ENCODE measurements around the gene ADRB2. TPM values are rescaled to one million over a fixed set of nuclear protein-coding genes. Genes with fewer than 3 reads are reported as not detected.
A peak's percentile ranks its signal among the peaks of the same experiment; 100 is the strongest.

ADRB2 gene
- total RNA-seq, 4 donors from 2014 or later = 1.1 to 5.1 (median 4.2) TPM

DNA sequence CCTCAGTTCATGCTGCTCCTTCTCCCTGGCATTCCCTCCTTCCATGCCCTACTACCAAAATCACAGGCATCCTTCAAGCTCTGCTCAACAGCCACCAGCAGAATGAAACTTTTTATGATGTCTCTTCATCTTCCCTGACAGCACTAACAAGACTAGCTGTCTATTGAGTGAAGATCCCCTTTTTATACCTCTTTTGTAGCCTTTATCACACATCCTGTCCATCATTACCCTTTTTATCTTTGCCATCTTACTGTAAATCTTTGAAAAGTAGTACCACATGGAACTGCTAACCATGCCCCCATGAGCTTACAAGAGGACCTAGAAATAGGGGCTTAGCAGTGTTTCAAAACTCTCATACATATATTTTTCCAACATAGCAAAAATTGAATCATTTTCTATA lies 10.8 kb upstream of the ADRB2 start:
- Histone ChIP-seq H3K4me1 (no peaks in the 10 kb centered on the region), H3K27ac (no peak overlapping the region), H3K36me3 (no peaks in the 10 kb centered on the region), H3K9me3 (no peaks in the 10 kb centered on the region), H3K4me3 (replicated peaks in 1 of 3) (no peak overlapping the region), H3K27me3 (no peaks in the 10 kb centered on the region)
- TF ChIP-seq POLR2A (IDR thresholded peaks at IDR 0.05) = no peak
- TF ChIP-seq, protein P1, sequence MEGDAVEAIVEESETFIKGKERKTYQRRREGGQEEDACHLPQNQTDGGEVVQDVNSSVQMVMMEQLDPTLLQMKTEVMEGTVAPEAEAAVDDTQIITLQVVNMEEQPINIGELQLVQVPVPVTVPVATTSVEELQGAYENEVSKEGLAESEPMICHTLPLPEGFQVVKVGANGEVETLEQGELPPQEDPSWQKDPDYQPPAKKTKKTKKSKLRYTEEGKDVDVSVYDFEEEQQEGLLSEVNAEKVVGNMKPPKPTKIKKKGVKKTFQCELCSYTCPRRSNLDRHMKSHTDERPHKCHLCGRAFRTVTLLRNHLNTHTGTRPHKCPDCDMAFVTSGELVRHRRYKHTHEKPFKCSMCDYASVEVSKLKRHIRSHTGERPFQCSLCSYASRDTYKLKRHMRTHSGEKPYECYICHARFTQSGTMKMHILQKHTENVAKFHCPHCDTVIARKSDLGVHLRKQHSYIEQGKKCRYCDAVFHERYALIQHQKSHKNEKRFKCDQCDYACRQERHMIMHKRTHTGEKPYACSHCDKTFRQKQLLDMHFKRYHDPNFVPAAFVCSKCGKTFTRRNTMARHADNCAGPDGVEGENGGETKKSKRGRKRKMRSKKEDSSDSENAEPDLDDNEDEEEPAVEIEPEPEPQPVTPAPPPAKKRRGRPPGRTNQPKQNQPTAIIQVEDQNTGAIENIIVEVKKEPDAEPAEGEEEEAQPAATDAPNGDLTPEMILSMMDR (IDR thresholded peaks at IDR 0.05) = no peak
- DNase-seq = no peak
- intact Hi-C loops (cut with DNase I) = no loop called here

DNA sequence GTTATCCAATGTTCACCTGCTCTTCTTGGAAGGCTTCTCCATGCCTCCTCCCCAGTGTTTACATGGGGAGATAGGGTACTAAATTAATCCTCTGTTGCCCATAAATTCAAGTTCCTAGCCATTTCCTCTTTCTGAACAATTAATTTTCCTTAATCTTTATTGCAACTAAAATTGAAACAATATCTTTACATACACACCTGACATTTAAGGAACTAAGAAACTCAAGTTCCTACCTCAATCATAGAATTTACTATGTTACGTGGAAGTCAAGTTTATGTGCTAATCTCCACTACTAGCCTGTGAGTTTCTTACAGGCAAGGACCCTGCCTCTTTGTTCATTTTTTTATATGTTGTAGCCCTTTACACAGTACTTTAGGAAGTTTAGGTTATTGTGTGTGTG lies 10.1 kb upstream of the ADRB2 start:
- H3K4me1 ChIP-seq = no peaks in the 10 kb centered on the region
- H3K27ac ChIP-seq = no peak overlapping the region
- intact Hi-C loops (cut with DNase I) = no loop called here
- H3K9me3 ChIP-seq = no peaks in the 10 kb centered on the region
- no peak for DNase-seq
- no peaks in the 10 kb centered on the region for H3K36me3 ChIP-seq
- H3K4me3 ChIP-seq (replicated peaks in 1 of 3) = no peak overlapping the region
- no peaks in the 10 kb centered on the region for H3K27me3 ChIP-seq
- no peak for TF ChIP-seq POLR2A (IDR thresholded peaks at IDR 0.05)
- TF ChIP-seq, protein P1 (IDR thresholded peaks at IDR 0.05) = no peak
- 89 to 92% methylated on average over 1 of the region's 1 CpG for WGBS, 2 donors

DNA sequence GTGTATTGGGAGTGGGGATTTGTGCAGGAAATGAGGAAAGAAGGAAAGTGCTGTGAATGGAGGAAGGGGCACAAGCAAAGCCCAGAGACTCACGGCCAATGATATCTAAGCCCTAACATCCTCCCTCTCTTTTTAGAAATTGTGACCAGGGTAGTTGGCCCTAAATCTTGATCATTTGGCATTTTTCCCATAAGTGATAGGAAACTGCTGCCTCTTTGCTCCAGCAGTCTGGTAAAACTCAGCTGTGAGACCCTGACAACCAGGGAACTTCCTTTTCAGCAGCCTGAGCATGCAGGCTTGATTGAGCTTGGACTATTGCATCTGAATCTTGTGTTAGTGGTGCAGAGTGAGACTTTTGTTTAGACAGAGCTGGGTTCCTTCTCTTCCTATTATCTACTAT lies 9.6 kb upstream of the ADRB2 start:
- TF ChIP-seq, protein P1 (IDR thresholded peaks at IDR 0.05) = no peak
- intact Hi-C loops (cut with DNase I) = no loop called here
- no peak overlapping the region for H3K27ac ChIP-seq
- H3K4me1 ChIP-seq = no peaks in the 10 kb centered on the region
- 64 to 66% methylated on average over 1 of the region's 1 CpG for WGBS, 2 donors
- H3K36me3 ChIP-seq = no peaks in the 10 kb centered on the region
- no peak for DNase-seq
- no peak overlapping the region for H3K4me3 ChIP-seq (replicated peaks in 1 of 3)
- no peaks in the 10 kb centered on the region for H3K9me3 ChIP-seq
- H3K27me3 ChIP-seq = no peaks in the 10 kb centered on the region

DNA sequence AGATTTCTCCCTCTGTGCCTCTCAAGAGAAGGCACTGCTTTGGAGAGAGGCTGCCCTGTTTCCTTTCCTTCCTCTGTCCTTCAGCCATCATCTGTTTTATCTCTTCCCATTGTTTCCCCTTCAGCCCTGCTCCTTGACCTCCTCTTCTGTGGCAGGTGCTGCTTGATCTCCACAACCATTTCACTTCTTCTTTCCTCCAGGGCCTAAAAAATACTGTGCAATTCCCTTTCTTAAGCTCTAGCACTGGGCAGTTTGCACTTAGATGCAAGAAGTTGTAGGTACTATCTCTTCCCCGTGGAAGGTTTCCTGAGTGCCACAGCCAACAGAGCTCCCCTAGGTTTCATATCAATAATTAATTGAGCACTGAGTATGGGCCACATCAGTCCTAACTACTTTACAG lies 8.8 kb upstream of the ADRB2 start:
- Histone ChIP-seq H3K36me3 (no peaks in the 10 kb centered on the region), H3K4me1 (no peaks in the 10 kb centered on the region), H3K9me3 (no peaks in the 10 kb centered on the region), H3K4me3 (replicated peaks in 1 of 3) (no peak overlapping the region), H3K27me3 (no peaks in the 10 kb centered on the region), H3K27ac (no peak overlapping the region)
- WGBS, 2 donors = 90 to 96% methylated on average over 1 of the region's 1 CpG
- intact Hi-C loops (cut with DNase I) = no loop called here
- TF ChIP-seq POLR2A (IDR thresholded peaks at IDR 0.05) = no peak
- TF ChIP-seq, protein P1 (IDR thresholded peaks at IDR 0.05) = no peak
- DNase-seq = no peak

DNA sequence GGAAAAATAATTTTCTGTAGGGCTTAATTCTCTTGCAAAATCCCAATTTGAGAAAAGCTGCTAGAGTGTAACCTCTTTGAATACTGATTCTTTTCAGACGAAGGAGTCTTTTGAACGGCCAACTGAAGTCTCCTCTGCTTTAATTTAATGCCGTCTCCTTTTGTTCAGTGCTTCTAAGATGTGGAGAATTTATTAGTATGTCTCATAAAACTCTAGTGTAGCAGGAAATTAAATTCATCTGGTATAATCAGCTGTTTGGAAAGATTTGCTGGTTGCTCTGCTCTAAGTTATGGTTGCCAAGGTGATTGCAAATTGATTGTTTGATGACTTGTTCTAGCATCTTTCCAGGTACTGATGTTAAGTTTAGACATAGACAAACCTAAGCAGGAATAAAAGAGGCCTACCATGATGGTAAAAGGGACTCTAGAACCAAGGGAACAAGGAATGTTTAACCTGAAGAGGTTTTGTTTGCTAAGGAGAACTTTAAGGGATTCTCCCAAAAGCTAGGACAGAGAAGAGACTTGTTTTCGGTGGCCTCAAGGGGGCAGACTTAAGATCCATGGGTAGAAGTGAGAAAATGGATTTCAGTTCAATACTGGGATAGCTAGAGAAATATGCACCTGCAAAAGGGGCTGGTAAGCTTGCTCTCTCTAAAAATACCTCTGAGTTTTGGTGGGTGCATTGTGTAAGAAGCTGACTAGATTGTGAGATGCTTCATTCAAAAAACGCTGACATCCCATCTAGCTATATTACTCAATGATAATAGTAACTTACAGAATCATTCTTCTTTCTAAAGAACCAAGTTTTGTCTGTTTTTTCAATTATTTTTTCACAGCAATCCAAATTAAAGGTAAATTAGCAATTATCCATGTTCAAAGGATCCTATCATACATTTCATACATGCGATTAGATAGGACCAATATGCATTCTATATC lies 5.7 kb upstream of the ADRB2 start:
- no peaks in the 10 kb centered on the region for H3K9me3 ChIP-seq
- no peak overlapping the region for H3K27ac ChIP-seq
- peaks cover 2 to 4% of the 10 kb centered on the region in 2 donors for H3K4me1 ChIP-seq
- 58 to 60% methylated on average over 6 of the region's 6 CpGs for WGBS, 2 donors
- no peaks in the 10 kb centered on the region for H3K27me3 ChIP-seq
- H3K36me3 ChIP-seq = no peaks in the 10 kb centered on the region
- no peak for TF ChIP-seq POLR2A (IDR thresholded peaks at IDR 0.05)
- TF ChIP-seq, protein P1 (IDR thresholded peaks at IDR 0.05) = peak in 5 of 6 experiments; percentile 11 to 56 (median 33)
- H3K4me3 ChIP-seq (replicated peaks in 1 of 3) = no peak overlapping the region
- intact Hi-C loops (cut with DNase I) = loop anchor here (10.0 kb wide), 1 partner anchor 174 kb away; no protein-coding TSS in a partner anchor
- DNase-seq = peak in 1 of 2 donors; percentile 15
